Hematopoietic multipotent progenitor cell treated with erythropoietin and hydrocortisone succinate and interleukin-3 and kit ligand, for 17 days (in vitro differentiated cells): ENCODE data around the gene RASEF.
"Not testable (repeated sequence)": the region's sequence is repeated elsewhere in the genome, so short reads cannot be mapped to it uniquely, and the experiment has no call there.

Experiments
- DNase-seq: peaks from one replicate; pipeline ENCODE4 v3.0.0-alpha.2; 2015; ENCODE audit warnings: low spot score

Gene RASEF

DNA sequence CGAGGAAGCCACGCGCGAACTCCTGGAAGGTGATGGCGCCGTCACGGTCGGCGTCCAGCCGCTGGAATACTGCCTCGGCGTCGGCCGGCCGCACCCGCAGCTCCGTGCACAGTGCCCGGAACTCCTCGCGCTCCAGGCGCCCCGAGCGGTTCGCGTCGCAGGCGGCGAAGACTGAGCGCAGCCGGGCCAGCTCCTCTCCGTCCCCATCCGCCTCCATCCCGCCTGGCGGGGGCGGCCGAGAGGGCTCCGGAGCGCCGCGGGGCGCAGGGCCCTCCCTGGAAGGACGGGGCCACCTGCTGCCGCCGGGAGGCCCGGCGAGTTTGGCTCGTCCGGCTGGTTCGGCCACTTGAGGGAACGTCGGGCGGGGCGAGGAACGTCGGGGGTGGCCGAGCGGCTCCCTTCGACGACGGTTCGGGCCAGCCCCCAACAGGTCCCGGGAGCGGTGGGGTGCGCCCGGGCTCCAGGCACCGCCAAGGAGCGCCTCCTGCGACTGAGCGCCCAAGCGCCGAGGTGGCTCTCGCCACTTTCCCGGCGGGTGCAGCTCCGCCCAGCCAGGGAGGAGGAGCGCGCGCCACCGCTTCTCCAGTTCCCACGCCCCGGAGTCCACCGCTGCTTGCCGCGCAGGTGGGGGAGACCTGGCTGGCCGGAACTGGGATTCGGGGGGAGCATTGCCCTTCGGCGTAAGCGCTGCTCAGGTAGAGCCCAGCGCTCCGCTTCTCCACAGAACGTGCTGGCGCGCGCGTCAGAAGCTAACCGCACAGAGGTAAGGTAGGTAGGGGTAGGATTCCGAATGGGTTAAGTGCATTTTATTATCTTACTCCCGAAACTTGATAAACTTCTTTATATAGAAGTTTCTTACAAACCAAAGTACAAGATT is at the start of gene RASEF:
Gene RASEF, minus strand, starts transcription at position 492 of the 877 bp plus-strand sequence. Its CDS starts 275 bp downstream, at position 217.
- no peak for DNase-seq

- DNase-seq, result no peak
Observed at GRCh38 chr9:83111169-83111568, 48.2 kb upstream of the RASEF start.

DNA sequence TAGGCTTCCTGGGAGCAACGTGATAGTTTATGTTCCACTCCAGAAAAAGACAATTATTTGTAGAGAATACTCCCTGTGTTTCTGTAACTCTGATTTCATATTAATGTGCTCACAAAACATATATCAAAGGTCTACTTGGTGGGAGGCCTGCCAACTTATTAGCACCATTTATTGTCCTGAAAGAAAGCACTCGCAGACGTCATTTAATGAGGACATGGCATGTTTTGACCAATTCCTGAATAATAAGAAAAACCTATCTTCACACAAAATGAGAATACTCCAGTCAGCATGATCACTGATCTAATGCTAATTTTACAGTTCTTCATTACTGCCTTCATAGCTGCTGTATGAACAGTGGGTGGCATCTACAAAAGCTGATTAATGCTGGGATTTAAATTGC is 46.4 kb upstream of the RASEF start:
- no peak for DNase-seq

- DNase-seq, result no peak
Observed at GRCh38 chr9:83108208-83108607, 45.3 kb upstream of the RASEF start.

DNA sequence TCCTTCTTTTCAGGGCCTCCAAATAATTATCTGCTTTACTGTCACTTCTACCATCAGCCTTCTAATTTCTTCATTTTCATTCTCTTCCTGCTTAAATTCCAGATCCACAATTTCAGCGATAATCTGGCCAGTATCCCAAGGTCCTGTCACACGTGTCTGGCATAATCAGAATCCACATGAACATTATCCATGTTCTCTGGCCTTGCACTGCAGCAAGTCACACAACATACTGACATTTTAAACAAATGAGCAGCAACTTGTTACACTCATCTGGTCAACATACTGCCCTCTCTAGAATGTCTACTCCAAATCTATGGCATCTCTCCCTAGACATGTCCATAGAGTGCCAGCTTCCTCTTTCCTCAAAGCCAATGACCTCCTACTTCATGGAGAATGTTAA is 43.8 kb upstream of the RASEF start:
- DNase-seq, result no peak

DNA sequence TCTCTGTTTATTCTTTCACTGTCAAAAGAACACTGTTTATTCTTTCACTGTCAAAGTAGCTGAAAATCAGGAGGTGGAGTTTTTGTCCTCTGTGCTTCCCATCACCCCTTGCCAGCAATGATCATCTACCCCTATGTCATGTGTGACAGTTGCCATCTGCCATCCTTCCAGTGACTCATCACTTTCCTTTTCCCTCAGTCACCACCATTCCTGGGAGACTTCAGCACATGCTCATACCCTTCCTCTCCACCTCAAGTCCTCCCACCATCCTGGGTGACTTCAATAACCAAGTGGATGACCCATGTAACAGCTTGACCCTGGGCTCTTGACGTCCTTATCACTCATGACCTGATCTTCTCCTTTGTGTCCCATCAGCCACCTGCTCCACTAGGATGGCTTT is 43.3 kb upstream of the RASEF start:
- no peak for DNase-seq

GRCh38 chr9:83097633-83098032 is 34.7 kb upstream of the RASEF start:
- DNase-seq, result no peak

DNA sequence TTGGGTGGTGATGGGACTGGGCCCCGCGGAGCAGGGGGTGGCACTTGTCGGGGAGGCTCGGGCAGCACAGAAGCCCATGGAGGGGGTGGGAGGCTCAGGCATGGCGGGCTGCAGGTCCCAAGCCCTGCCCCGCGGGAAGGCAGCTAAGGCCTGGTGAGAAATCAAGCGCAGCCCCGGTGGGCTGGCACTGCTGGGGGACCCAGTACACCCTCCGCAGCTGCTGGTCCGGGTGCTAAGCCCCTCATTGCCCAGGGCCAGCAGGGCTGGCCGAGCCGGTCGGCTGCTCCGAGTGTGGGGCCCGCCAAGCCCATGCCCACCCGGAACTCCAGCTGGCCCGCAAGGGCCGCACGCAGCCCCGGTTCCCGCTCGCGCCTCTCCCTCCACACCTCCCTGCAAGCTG is 30.4 kb upstream of the RASEF start:
- DNase-seq, result not testable (repeated sequence)

- no peak for DNase-seq
Observed at GRCh38 chr9:83081846-83082245, 18.9 kb upstream of the RASEF start.

GRCh38 chr9:83081010-83081409 is 18.1 kb upstream of the RASEF start:
- no peak for DNase-seq

DNA sequence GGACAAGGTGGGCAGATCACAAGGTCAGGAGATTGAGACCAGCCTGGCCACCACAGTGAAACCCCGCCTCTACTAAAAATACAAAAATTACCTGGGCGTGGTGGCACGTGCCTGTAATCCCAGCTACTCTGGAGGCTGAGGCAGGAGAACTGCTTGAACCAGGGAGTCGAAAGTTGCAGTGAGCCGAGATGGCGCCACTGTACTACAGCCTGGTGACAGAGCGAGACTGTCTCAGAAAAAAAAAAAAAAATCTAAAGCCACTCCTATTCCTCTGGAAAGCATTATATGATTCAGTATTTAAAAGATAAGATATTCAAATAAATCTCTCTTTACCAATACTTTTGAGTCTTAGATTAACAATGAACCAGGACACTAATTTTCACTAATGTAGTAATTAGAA is 13.0 kb upstream of the RASEF start:
- not testable (repeated sequence) for DNase-seq

- not testable (repeated sequence) for DNase-seq
Observed at GRCh38 chr9:83072498-83072897, 9.6 kb upstream of the RASEF start.

DNA sequence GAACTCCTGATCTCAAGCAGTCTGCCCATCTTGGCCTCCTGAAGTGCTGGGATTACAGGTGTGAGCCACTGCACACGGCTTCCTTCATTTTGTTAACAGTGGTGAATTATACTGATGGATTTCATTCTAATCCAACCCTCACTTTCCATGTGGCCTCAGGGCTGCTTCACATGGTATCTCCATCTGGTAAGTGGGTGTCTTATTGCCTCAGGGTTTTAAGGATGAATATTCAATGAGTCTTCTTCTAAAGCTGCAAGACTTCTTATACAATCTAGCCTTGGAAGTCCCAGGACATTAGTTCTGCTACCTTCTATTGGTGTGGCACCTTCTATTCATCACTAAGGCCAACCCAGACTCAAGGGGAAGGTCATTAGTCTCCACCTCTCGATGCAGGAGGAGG is 8.7 kb upstream of the RASEF start:
- DNase-seq, result no peak

DNA sequence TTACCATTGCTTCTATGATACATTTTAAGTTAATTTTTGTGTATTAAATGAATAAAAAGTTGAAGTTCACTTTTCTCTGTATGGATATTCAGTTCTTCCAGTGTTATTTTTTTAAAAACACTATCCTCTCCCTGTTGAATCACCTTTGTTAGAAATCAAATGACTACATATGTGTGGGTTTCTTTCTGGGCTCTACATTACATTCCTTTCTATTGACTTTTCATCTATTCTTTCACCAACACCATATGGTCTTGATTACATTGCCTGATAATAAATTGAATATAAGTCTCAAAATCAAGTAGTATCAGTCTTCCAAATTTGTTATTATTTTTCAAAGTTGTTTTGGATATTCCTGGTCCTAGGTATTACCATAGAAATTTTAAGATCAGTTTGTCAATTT is 7.3 kb upstream of the RASEF start:
- DNase-seq, result no peak

- DNase-seq, result no peak
Observed at GRCh38 chr9:83069651-83070050, 6.7 kb upstream of the RASEF start.

- no peak for DNase-seq
Observed at GRCh38 chr9:83068414-83068813, 5.5 kb upstream of the RASEF start.

GRCh38 chr9:83067579-83067978 is 4.6 kb upstream of the RASEF start:
- DNase-seq, result no peak

- DNase-seq, result no peak
Observed at GRCh38 chr9:83066771-83067170, 3.8 kb upstream of the RASEF start.

GRCh38 chr9:83065233-83065632 is 2.3 kb upstream of the RASEF start:
- DNase-seq, result no peak

DNA sequence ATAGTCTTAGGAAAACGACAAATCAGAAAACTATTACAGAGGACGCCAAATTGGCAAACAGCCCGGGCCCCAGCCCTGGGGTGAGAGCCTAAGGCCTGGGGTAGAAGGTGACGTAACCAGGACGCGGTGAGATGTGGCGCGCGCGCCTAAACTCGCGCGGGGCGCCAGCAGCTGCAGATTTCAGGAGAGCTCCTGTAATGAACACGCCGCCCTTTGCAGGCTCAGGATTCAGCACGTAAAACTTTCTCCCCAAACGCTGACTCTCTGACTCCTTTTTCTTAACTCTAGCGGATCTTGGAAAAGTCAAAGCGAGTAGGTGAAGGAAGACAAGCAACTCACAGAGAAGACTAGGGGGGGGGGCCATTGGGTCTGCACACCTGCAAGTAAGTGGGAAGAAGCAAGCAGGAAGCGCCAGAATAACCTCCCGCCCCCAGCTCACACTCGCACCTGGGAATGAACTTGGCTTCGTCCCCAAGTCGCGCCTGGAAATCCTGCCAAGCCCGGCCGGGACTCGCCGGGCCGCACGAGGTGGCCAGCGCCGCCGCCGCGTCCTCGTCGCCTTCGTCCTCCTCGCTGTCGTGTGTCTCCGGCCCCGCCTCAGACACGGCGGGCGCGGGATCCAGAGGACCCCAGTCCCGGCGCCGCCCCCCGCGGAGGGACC is 822 bp downstream of the RASEF start:
- DNase-seq, result no peak

DNA sequence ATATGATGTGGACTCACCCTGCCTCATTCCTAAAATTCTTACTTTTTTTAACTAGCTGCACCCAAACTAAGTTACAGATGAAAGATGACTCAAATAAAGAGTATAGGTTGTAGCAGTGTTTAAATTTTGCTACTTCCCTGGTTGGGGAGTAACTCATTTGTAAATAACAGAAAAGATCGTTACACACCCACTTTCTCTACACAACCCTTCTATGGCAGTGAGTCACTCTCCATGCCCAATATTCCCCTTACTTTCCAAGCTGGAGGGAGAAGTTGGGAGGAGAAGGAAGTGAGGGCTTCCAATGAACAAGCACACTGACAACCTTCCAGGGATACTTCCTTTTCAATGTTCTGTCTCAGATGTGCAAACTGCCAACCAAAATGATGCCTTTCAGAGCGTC is 1.9 kb downstream of the RASEF start:
- no peak for DNase-seq

DNA sequence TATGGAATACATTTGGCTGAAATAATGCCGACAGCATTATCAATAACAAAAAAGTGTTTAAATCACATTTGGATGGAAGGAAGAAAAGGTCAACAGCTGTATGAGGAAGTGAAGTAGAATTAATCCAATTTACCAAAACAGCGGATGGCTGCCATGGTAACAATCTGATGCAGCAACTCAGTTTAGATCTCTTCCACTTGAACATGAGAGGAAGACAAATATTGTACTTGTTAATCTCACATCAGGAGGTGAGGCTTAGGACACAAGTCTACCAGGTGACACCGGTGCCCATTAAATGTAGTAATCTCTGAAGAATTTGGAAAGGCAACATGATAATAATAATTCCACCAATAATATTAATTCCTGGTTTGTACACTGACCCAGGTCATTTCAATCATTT is 2.4 kb downstream of the RASEF start:
- DNase-seq, result no peak

GRCh38 chr9:83059417-83059816 is 3.5 kb downstream of the RASEF start:
- no peak for DNase-seq

GRCh38 chr9:83056911-83057310 is 6.0 kb downstream of the RASEF start:
- no peak for DNase-seq
